GM21619 (cell line): ENCODE measurements around the gene TSPO.

ENCODE experiments used
- ATAC-seq: cut with Tn5 transposase; IDR thresholded peaks from one replicate; pipeline ENCODE4 v1.9.1; 2021; ENCODE audit not compliant: unreplicated experiment

The TSPO gene

GRCh38 chr22:43199541-43199940 lies 48.2 kb downstream of the TSPO start:
- no peak for ATAC-seq

DNA sequence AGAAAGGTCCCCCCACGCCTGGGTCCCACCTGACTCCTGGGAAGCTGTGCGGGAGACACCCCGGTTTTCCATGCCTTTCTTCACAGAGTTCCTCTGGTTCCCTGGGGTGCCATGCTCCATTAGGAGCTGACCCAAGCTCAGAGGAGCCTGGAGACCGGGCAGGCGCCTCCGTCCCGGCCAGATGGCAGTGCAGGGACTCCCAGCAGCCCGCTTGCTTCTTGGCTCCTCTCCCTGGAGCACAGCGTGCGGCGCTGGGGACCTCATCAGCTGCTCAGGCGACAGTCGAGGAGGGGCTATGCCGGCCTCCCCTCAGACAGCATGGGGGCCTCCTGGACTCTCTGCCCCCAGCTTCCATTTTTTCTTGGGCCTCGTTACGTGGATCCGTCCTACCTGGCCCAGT lies 48.7 kb downstream of the TSPO start:
- ATAC-seq: no peak

GRCh38 chr22:43200555-43200954 lies 49.2 kb downstream of the TSPO start:
- no peak for ATAC-seq

DNA sequence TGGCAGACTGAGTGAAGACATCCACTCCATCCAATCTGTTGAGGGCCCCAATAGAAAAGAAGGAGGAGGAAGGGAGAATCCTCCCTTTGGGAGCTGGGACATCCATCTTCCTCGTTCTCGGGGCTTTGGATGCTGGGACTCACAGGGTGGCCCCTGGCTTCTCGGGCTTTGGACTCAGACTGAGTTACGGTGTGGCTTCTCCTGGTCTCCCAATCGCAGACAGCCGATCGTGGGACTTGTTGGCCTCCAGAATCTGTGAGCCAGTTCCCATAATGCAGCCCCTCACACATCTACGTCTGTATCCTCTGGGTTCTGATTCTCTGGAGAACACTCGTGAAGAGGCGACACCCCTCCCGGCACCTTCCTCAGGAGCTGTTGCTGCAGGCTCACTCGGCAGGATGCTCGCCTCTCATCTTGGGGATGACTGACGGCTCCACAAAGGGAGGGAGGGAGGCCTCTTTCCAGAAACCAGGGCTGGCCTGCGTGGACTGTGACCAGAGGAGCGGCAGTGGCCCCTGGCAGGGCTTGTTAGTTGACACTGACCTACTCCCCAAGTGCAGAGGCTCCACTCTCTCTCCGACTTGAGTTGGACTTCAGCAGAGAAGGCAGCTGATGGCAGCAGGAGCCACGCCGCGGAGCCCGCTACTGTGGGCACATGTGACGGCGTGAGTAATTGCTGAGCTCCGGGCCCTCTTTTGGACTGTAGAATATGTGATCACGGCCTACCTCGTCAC lies 50.3 kb downstream of the TSPO start:
- no peak for ATAC-seq

GRCh38 chr22:43202326-43202725 lies 51.0 kb downstream of the TSPO start:
- ATAC-seq: no peak

- ATAC-seq: no peak
Observed at GRCh38 chr22:43202756-43203410, 51.5 kb downstream of the TSPO start.

DNA sequence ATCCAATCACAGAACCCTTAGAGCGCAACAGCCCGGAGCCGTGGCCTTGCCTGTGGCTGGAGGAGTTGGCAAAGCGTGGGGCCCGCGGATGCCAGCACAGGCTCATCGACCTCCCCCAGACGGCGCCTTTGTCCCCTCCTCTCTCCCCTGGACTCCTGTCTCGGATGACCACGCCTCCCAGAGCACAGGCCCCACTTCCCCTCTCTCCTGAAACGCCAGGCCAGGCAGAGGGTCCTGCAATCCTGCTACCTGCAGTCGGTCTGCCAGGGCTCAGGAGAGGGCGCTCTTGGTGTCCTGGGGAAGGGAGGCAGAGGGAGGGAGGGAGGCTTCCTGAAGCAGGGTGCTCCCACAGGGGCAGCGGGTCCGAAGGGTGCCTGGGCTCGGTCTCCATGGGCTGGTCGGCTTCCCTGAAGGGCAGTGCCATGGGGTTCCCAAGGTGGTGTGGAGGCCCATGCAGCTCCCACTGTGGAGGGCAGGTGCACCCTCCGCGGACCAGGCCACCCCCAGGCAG lies 52.2 kb downstream of the TSPO start:
- ATAC-seq: no peak

DNA sequence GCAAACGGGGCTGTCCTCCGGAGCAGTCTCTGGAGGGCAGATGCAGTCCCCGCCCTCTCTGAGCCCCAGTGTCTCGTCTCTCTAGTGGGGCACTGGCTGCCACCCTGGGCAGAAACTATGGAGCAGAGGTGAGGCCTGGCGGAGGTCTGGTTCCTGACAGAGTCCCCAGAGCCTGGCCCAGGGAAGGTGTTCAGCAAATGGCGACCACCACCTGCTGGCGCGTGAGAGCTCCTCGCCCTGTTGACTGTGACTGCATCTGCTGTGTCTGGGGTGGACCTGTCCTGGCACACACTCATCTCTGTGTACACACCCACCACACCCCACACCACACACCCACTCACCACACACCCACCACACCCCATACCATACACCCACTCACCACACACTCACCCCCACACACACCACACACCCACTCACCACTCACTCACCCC lies 53.9 kb downstream of the TSPO start:
- no peak for ATAC-seq

GRCh38 chr22:43205748-43206508 lies 54.6 kb downstream of the TSPO start:
- no peak for ATAC-seq

DNA sequence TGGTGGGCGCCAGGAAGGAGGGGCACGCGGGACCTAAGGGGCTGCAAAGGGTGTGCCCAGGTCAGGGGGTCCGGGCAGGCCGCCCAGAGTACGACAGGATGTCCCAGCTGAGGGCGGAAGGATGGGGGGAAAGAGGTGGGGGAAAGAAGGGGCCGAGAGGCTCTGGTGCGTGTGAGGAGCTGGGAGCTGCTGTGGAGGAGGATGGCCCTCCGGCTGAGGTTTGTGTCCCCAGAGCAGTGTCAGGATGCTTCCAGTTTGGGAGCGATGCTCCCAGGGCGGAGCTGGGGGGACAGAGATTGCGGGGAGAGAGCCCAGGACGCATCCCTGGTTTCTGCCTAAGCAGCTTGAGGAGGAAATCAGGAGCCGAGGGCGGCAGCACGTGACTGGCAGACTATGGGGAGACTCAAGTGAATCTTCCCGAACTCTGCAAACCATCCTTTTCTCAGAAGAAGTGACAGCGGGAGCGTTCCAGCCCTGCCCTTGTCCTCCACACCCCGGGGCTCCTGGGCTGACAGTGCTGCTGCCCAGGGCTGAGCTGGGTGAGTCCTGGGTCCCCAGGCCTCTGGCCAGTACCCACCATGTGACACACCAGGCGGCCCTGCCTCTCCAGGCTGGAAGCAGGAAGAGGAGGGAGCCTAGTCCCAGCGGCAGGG lies 55.3 kb downstream of the TSPO start:
- no peak for ATAC-seq

DNA sequence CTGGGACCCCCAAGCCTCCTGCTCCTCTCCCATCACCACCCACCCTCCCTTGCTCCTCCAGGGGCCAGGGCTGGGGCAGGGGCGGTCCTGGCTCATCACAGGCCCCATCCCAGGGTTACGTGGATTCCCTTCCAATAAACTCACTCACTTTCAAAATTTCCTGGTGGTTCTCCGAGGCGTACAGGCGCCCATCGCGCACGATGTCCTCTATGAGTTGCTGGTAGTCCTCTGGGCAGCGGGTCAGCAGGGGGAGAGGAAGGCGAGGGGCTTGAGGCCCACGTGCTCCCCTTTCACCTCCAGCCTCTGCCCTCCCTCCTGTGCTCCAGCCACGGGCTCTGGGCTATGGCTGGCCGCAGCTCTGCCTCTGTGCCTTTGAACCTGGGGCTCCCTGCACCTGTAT lies 56.0 kb downstream of the TSPO start:
- ATAC-seq: no peak

- no peak for ATAC-seq
Observed at GRCh38 chr22:43207849-43208702, 56.7 kb downstream of the TSPO start.

- no peak for ATAC-seq
Observed at GRCh38 chr22:43208703-43209522, 57.6 kb downstream of the TSPO start.

- ATAC-seq: no peak
Observed at GRCh38 chr22:43209523-43209890, 58.1 kb downstream of the TSPO start.

- no peak for ATAC-seq
Observed at GRCh38 chr22:43209971-43210370, 58.6 kb downstream of the TSPO start.

DNA sequence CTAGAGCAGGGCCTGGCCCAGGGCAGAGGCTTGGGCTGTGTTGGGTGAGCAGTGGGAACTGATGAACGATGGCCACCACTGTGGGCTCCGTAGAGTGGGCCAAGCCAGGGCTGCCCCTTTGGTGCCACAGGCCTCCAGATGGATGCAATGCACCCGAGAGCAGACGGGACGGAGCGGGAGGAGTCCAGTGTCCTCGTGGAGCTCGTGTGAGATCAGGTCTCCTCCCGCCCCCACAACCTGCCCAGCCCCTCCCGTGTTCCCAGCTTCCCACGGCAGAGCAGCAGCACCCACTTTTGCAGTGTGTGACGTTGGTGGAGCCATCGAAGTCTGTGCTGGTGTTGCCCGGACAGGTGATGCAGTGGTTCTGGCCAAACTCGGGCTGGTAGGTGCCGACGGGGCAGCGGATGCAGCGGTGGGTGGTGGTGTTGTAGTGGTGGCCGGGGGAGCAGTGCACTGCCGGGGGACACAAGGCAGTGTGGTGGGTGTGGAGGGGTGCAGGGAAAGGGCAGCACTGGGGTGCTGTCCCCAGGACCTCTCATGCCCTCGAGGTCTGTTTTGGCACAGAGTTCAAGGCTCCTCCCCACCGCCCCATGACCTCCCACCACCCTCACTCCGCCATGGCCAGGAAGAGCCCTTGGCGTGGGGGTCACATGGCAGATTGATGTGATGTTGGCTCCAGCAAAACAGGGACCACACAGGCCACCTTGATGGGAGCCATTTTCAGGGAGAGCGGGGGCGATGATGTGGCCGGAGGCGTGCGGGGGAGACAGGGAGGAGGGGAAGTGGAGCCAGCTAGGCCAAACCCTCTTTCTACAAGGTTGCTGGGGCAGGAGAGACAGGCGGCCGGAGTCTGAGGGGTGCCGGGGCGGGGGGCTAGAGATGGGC lies 59.5 kb downstream of the TSPO start:
- no peak for ATAC-seq

DNA sequence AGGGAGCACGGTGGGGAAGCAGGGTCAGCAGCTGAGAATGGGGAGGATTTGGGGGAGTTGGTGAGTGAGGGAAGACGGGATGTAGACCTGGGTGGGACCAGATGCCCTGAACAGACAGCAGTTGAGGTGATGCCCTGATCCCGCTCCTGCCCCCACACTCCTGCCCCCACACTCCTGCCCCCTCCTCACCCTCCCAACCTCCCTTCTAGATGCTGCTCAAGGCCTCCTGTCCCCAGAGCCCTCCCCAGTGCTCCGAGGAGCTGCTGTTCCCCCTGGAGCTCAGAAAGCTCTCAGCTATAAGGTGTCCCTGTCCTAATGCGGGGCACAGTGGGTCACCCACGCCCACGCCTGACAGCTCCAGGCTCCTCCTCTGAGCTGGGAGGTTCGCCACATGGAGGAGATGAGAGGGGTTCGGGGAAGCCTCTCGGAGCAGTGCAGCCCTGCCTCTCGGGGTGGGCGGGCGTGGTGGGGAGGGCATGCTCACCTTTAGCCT lies 60.6 kb downstream of the TSPO start:
- no peak for ATAC-seq

GRCh38 chr22:43212434-43212952 lies 61.1 kb downstream of the TSPO start:
- no peak for ATAC-seq
